ENCODE results near the gene NDUFS5.

DNA sequence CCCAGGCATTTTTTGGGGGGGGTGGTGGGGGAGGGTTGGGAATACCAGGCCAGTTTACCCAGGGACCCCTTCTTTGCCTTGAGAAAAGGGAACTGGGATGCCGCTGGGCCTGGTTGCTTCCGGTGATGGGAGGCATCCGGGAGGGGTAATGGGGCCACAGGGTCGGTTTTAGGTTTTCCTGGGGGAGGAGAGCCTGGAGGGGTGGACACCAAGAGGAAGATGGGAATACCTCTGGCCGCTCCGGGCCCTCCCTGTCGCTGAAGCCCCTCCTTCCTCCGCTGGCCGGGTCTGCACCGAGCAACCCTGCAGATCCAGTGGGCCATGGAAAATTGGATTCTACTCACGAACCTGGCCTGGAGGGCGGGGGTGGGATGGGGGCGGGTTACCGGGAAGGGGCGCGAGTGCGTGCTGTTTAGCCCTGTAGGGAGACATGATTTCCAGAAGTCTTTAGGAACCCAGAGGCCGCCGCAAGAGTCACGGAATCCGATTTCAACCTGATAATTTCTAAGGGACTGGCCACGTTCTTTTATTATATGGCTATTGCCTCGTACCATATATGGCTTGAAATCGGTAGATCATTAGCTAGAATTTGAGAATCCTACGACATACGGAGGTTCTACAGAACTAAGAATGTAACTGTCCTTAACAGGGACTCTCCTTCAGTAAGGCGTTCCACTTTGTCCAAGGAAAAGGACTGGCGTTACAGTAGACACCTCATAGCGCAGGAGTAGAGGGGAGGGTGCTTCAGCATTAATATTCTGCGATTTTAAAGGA lies 34.3 kb upstream of the NDUFS5 start:
- TF ChIP-seq, protein P1, sequence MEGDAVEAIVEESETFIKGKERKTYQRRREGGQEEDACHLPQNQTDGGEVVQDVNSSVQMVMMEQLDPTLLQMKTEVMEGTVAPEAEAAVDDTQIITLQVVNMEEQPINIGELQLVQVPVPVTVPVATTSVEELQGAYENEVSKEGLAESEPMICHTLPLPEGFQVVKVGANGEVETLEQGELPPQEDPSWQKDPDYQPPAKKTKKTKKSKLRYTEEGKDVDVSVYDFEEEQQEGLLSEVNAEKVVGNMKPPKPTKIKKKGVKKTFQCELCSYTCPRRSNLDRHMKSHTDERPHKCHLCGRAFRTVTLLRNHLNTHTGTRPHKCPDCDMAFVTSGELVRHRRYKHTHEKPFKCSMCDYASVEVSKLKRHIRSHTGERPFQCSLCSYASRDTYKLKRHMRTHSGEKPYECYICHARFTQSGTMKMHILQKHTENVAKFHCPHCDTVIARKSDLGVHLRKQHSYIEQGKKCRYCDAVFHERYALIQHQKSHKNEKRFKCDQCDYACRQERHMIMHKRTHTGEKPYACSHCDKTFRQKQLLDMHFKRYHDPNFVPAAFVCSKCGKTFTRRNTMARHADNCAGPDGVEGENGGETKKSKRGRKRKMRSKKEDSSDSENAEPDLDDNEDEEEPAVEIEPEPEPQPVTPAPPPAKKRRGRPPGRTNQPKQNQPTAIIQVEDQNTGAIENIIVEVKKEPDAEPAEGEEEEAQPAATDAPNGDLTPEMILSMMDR (IDR thresholded peaks at IDR 0.05), result no peak
- TF ChIP-seq POLR2A (IDR thresholded peaks at IDR 0.05), result no peak
